ENCODE results near the gene GCN1.

The GCN1 gene

DNA sequence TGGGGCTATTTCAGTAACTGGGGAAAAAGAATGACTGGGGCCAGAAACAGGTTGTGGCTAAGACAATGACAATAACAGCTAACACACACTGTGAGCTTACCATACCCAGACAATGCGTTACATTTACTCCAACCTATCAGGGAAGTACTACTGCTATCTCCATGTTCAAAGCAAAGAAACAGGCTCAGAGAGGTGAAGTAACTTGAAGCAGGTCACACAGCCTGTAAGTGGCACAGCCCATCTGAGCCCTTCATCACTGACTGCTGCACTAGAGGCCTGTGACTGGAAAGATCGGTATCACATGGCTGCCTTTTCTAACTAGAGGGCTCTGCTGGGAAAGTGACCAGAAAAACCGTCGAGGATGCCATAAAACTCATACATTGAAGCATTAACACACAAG lies 7.9 kb downstream of the GCN1 start:
- TF ChIP-seq, protein P1, sequence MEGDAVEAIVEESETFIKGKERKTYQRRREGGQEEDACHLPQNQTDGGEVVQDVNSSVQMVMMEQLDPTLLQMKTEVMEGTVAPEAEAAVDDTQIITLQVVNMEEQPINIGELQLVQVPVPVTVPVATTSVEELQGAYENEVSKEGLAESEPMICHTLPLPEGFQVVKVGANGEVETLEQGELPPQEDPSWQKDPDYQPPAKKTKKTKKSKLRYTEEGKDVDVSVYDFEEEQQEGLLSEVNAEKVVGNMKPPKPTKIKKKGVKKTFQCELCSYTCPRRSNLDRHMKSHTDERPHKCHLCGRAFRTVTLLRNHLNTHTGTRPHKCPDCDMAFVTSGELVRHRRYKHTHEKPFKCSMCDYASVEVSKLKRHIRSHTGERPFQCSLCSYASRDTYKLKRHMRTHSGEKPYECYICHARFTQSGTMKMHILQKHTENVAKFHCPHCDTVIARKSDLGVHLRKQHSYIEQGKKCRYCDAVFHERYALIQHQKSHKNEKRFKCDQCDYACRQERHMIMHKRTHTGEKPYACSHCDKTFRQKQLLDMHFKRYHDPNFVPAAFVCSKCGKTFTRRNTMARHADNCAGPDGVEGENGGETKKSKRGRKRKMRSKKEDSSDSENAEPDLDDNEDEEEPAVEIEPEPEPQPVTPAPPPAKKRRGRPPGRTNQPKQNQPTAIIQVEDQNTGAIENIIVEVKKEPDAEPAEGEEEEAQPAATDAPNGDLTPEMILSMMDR (IDR thresholded peaks at IDR 0.05; ENCODE audit: borderline replicate concordance, insufficient read depth, low read depth, low read length) = no peak
- H3K4me3 ChIP-seq (ENCODE audit: low read depth, low read length) = no peak overlapping the region

DNA sequence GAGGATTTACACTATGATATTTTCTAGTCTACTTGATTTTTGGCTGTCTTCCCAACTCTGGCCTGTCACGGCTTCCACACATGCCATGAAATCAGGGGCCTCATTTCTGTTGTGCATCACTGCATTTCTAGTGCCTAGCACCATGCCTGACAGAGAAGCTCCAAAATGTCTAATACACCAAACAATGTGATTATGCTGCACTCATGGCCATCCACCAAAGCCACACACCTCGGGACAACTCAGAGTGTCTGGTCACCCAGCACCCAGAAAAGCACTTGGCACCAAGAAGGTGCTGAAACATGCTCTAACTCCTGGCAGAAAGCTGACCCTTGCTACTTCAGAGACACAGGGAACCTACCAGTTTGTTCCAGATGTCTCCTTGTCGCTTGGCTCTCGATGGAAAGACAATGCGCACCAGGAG lies 11.3 kb downstream of the GCN1 start:
- TF ChIP-seq, protein P1 (IDR thresholded peaks at IDR 0.05; ENCODE audit: borderline replicate concordance, insufficient read depth, low read depth, low read length) = no peak

GRCh38 chr12:120181991-120182631 lies 12.4 kb downstream of the GCN1 start:
- TF ChIP-seq, protein P1 (IDR thresholded peaks at IDR 0.05; ENCODE audit: borderline replicate concordance, insufficient read depth, low read depth, low read length) = no peak
- H3K4me3 ChIP-seq (ENCODE audit: low read depth, low read length) = no peak overlapping the region

More for the DNA sequence above, 11.3 kb downstream of the GCN1 start:
- H3K4me3 ChIP-seq (ENCODE audit: low read depth, low read length) = no peak overlapping the region

GRCh38 chr12:120180975-120181374 lies 13.5 kb downstream of the GCN1 start:
- H3K4me3 ChIP-seq (ENCODE audit: low read depth, low read length) = no peak overlapping the region
- TF ChIP-seq, protein P1 (IDR thresholded peaks at IDR 0.05; ENCODE audit: borderline replicate concordance, insufficient read depth, low read depth, low read length) = no peak

DNA sequence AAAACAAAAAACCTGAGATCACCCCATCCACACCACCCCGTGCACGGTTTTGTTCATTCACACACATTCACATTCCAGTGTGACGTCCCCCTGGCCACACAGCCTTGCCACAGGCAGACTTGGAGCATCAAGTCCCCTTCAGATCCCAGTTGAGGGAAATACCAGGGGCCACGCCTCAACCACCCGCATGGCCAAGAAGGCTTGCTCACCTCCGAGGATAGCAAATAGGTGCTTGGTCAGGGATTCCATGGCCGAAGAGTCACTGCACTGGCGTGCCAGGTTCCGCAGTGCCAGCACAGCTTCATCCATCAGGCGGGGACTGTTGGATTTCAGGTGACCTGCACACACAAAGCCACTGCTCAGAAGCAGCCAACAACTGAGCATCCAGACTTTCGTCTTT lies 19.0 kb downstream of the GCN1 start:
- no peak overlapping the region for H3K4me3 ChIP-seq (ENCODE audit: low read depth, low read length)
- TF ChIP-seq, protein P1 (IDR thresholded peaks at IDR 0.05; ENCODE audit: borderline replicate concordance, insufficient read depth, low read depth, low read length) = no peak

- TF ChIP-seq, protein P1 (IDR thresholded peaks at IDR 0.05; ENCODE audit: borderline replicate concordance, insufficient read depth, low read depth, low read length) = no peak
- no peak overlapping the region for H3K4me3 ChIP-seq (ENCODE audit: low read depth, low read length)
Measured at GRCh38 chr12:120175062-120175461, 19.5 kb downstream of the GCN1 start.

DNA sequence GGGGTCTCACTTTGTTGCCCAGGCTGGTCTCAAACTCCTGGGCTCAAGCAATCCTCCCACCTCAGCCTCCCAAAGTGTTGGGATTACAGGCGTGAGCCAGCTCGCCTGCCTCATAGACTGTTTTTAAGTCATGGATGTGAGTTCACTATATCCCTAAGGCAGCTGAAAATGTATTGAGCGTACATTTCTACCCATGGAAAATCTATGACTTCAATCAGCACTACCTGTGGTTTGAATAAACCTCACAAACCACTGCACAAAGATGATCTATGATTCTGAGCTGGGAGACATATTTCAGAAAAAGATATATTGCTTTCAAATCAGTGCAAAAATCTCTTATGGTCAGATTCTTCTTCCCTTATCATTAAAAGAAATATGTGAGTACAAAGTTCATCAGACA lies 22.5 kb downstream of the GCN1 start:
- no peak overlapping the region for H3K4me3 ChIP-seq (ENCODE audit: low read depth, low read length)
- TF ChIP-seq, protein P1 (IDR thresholded peaks at IDR 0.05; ENCODE audit: borderline replicate concordance, insufficient read depth, low read depth, low read length) = no peak
